Hepatocyte (in vitro differentiated cells): ENCODE measurements around the gene ZPR1. TPM values are rescaled to one million over a fixed set of nuclear protein-coding genes. Genes with fewer than 3 reads are reported as not detected.

ENCODE experiments used
- DNase-seq: peaks from one replicate; pipeline ENCODE4 v3.0.0-alpha.2; 2016; ENCODE audit warnings: low spot score
- H2AFZ ChIP-seq: fragments of 200-600 bp; sonication (generic); 2 replicates; pipeline ENCODE4 v1.6.0; 2016; ENCODE audit warnings: antibody characterized with exemption, mild to moderate bottlenecking
- H3K27ac ChIP-seq: fragments of 200-600 bp; sonication (generic); 2 replicates; pipeline ENCODE4 v1.5.1; 2016; ENCODE audit warnings: mild to moderate bottlenecking
- H3K27me3 ChIP-seq: fragments of 200-600 bp; sonication (generic); 2 replicates; pipeline ENCODE4 v1.6.1; 2016
- H3K36me3 ChIP-seq: fragments of 200-600 bp; sonication (generic); replicated peaks from 2 replicates; pipeline ENCODE4 v1.5.1; 2016; ENCODE audit warnings: low read depth; ENCODE audit not compliant: insufficient read depth
- H3K4me1 ChIP-seq: fragments of 200-600 bp; sonication (generic); 2 replicates; pipeline ENCODE4 v1.5.1; 2016; ENCODE audit warnings: mild to moderate bottlenecking, moderate library complexity; ENCODE audit not compliant: insufficient read depth
- H3K4me2 ChIP-seq: fragments of 200-600 bp; sonication (generic); 2 replicates; pipeline ENCODE4 v1.6.0; 2016
- H3K4me3 ChIP-seq: fragments of 200-600 bp; sonication (generic); 2 replicates; pipeline ENCODE4 v1.5.1; 2016; ENCODE audit warnings: mild to moderate bottlenecking
- H3K79me2 ChIP-seq: fragments of 200-600 bp; sonication (generic); 2 replicates; pipeline ENCODE4 v1.6.0; 2017; ENCODE audit warnings: mild to moderate bottlenecking
- H3K9me2 ChIP-seq: fragments of 200-600 bp; sonication (generic); replicated peaks from 2 replicates; pipeline ENCODE4 v1.6.0; 2017; ENCODE audit warnings: mild to moderate bottlenecking; ENCODE audit not compliant: insufficient read depth
- H3K9me3 ChIP-seq: fragments of 200-600 bp; sonication (generic); 2 replicates; pipeline ENCODE4 v1.5.1; 2016; ENCODE audit warnings: low read depth, mild to moderate bottlenecking
- H4K20me1 ChIP-seq: fragments of 200-600 bp; sonication (generic); 2 replicates; pipeline ENCODE4 v1.6.0; 2016; ENCODE audit warnings: mild to moderate bottlenecking; ENCODE audit not compliant: insufficient read depth, poor library complexity, severe bottlenecking
- EZH2 ChIP-seq: fragments of 200-600 bp; sonication (generic); IDR thresholded peaks from 2 replicates; pipeline ENCODE4 v1.6.1; 2016; ENCODE audit warnings: antibody characterized with exemption, mild to moderate bottlenecking, borderline replicate concordance
- EZH2phosphoT487 ChIP-seq: fragments of 200-600 bp; sonication (generic); IDR thresholded peaks from one replicate; pipeline ENCODE4 v1.6.1; 2018; ENCODE audit warnings: antibody characterized with exemption, mild to moderate bottlenecking, low read depth, moderate library complexity; ENCODE audit not compliant: unreplicated experiment, severe bottlenecking
- WGBS: methylation state at CpG from one replicate; pipeline ENCODE4 v1.1.6; 2016; ENCODE audit warnings: low lambda C conversion rate; ENCODE audit errors: missing lambda C conversion rate; 5-methylcytosine and 5-hydroxymethylcytosine counted together
- polyA plus RNA-seq: library from polyadenylated mRNA; unstranded; fragments of >200 nt; fragmentation: Nextera tagmentation; extraction: Ambion mirVana; gene quantifications from 2 replicates; pipeline ENCODE4 v1.2.1, GENCODE V29; 2016
- total RNA-seq: library from RNA; depleted of rRNA; stranded (reverse); fragments of >200 nt; gene quantifications from 2 replicates; pipeline ENCODE4 v1.2.3, GENCODE V29; 2014
- TF ChIP-seq, protein P1 (sequence below): fragments of 200-600 bp; sonication (generic); IDR thresholded peaks from 2 replicates; pipeline ENCODE4 v1.5.1; 2016; ENCODE audit warnings: antibody characterized with exemption, mild to moderate bottlenecking; ENCODE audit not compliant: poor library complexity

Gene ZPR1
- total and polyA plus RNA-seq, 2 experiments from 2014 or later, result 38.6 to 50.1 TPM

DNA sequence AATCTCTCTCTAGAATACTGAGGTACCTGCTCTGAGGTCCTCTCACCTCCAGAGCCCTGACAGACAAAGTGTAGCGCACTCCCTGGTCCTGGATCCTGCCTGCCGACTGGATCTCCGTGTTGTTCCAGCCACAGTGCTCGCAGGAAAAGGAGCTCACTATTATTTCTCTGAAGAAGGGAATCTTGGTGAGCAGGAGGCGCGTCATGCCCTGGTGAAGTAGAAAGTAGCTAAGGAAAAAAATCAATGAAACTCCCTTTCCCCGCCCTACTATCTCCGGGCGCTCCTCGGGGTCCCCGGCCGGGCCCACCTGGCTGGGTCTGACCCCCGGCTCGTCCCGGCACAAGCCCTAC is 412 bp downstream of the ZPR1 start:
- no peaks in the 10 kb centered on the region for H3K9me3 ChIP-seq
- peaks cover 16% of the 10 kb centered on the region for H3K79me2 ChIP-seq
- WGBS, result under 1% methylated on average over 15 of the region's 15 CpGs
- H3K4me1 ChIP-seq, result peaks cover 12% of the 10 kb centered on the region
- H3K9me2 ChIP-seq, result no peaks in the 10 kb centered on the region
- H3K27ac ChIP-seq, result peak overlapping the region; percentile 92
- no peaks in the 10 kb centered on the region for H3K27me3 ChIP-seq
- H2AFZ ChIP-seq, result peak overlapping the region; percentile 53
- H3K36me3 ChIP-seq, result no peaks in the 10 kb centered on the region
- TF ChIP-seq, protein P1, sequence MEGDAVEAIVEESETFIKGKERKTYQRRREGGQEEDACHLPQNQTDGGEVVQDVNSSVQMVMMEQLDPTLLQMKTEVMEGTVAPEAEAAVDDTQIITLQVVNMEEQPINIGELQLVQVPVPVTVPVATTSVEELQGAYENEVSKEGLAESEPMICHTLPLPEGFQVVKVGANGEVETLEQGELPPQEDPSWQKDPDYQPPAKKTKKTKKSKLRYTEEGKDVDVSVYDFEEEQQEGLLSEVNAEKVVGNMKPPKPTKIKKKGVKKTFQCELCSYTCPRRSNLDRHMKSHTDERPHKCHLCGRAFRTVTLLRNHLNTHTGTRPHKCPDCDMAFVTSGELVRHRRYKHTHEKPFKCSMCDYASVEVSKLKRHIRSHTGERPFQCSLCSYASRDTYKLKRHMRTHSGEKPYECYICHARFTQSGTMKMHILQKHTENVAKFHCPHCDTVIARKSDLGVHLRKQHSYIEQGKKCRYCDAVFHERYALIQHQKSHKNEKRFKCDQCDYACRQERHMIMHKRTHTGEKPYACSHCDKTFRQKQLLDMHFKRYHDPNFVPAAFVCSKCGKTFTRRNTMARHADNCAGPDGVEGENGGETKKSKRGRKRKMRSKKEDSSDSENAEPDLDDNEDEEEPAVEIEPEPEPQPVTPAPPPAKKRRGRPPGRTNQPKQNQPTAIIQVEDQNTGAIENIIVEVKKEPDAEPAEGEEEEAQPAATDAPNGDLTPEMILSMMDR, result no peak
- no peak for TF ChIP-seq EZH2
- TF ChIP-seq EZH2phosphoT487, result no peak
- H4K20me1 ChIP-seq, result no peaks in the 10 kb centered on the region
- peak overlapping the region; percentile 90 for H3K4me2 ChIP-seq
- peak overlapping the region; percentile 31 for H3K4me3 ChIP-seq
- DNase-seq, result no peak

DNA sequence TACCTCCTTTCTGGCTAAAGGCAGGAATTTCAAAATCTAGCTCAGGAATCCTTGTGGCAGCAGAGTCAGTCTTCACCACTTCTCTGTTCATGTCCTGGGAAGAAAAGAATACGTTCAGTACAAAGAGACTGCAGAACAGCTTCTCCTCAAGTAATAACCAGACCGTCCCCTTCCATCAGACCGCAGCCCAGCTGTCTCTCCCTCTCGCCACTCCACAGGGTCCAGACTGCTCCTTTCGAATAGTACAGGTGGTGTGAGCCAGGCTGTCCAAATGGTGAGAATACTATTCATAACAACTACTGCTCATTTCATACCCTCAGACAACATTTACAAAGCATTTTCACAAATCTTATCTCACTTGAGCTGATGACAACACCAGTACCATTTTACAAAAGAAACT is 857 bp downstream of the ZPR1 start:
- peak overlapping the region; percentile 31 for H3K4me3 ChIP-seq
- TF ChIP-seq EZH2phosphoT487 (no peak), EZH2 (no peak)
- TF ChIP-seq, protein P1, result no peak
- H3K36me3 ChIP-seq, result no peaks in the 10 kb centered on the region
- no peak overlapping the region for H2AFZ ChIP-seq
- no peak for DNase-seq
- no peaks in the 10 kb centered on the region for H3K27me3 ChIP-seq
- H3K4me1 ChIP-seq, result peaks cover 12% of the 10 kb centered on the region
- H3K27ac ChIP-seq, result peak overlapping the region; percentile 92
- no peaks in the 10 kb centered on the region for H3K9me3 ChIP-seq
- H4K20me1 ChIP-seq, result no peaks in the 10 kb centered on the region
- no peaks in the 10 kb centered on the region for H3K9me2 ChIP-seq
- WGBS, result 63% methylated on average over 5 of the region's 5 CpGs
- peaks cover 16% of the 10 kb centered on the region for H3K79me2 ChIP-seq
- peak overlapping the region; percentile 90 for H3K4me2 ChIP-seq

DNA sequence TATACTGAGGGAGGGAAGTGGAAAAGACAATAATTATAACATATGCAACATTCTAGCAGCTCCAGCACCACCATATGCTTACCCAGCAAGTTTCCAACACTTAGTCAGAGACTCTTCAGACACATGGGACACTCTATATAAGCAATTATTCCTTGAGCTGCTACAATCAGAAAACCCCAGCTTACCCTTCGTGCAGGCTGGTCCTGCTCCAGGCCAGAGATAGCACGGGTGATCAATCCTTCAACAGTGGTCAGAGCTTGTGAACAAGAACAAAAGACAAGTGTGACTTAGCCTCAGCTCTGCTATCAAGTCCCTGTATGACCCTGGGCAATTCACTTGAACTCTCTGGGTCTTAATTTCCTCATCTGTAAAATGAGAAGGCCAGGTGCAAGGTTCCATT is 1.5 kb downstream of the ZPR1 start:
- peak overlapping the region; percentile 90 for H3K4me2 ChIP-seq
- no peaks in the 10 kb centered on the region for H3K36me3 ChIP-seq
- no peak overlapping the region for H3K4me3 ChIP-seq

More for the DNA sequence above, 1.5 kb downstream of the ZPR1 start:
- no peaks in the 10 kb centered on the region for H3K27me3 ChIP-seq
- TF ChIP-seq EZH2phosphoT487, result no peak
- TF ChIP-seq, protein P1, result no peak
- TF ChIP-seq EZH2, result no peak
- H3K4me1 ChIP-seq, result peaks cover 12% of the 10 kb centered on the region
- no peak overlapping the region for H2AFZ ChIP-seq
- no peak for DNase-seq
- 90% methylated on average over 2 of the region's 2 CpGs for WGBS
- no peak overlapping the region for H3K27ac ChIP-seq
- no peaks in the 10 kb centered on the region for H3K9me3 ChIP-seq
- H3K79me2 ChIP-seq, result peaks cover 16% of the 10 kb centered on the region
- H4K20me1 ChIP-seq, result no peaks in the 10 kb centered on the region
- H3K9me2 ChIP-seq, result no peaks in the 10 kb centered on the region
